DMS79 treated with DMSO at 0.1 percent for 48 hours (cell line): Measurements from ENCODE around the gene AFAP1L2.

Experiments used
- DNase-seq: peaks from one replicate; lab custom pipeline; 2025; lab: John Stamatoyannopoulos, UW

The AFAP1L2 gene

GRCh38 chr10:114391599-114391998 lies 12.7 kb downstream of the AFAP1L2 start:
- DNase-seq: no peak

GRCh38 chr10:114389426-114389825 lies 14.9 kb downstream of the AFAP1L2 start:
- peak; percentile 24 for DNase-seq

GRCh38 chr10:114388275-114388674 lies 16.0 kb downstream of the AFAP1L2 start:
- no peak for DNase-seq

GRCh38 chr10:114387784-114388183 lies 16.5 kb downstream of the AFAP1L2 start:
- DNase-seq: no peak

- DNase-seq: no peak
Observed at GRCh38 chr10:114386452-114386851, 17.9 kb downstream of the AFAP1L2 start.

GRCh38 chr10:114385557-114385956 lies 18.7 kb downstream of the AFAP1L2 start:
- no peak for DNase-seq

GRCh38 chr10:114384601-114385000 lies 19.7 kb downstream of the AFAP1L2 start:
- no peak for DNase-seq

GRCh38 chr10:114384181-114384580 lies 20.1 kb downstream of the AFAP1L2 start:
- DNase-seq: no peak

- DNase-seq: no peak
Observed at GRCh38 chr10:114380797-114381196, 23.5 kb downstream of the AFAP1L2 start.

GRCh38 chr10:114380060-114380459 lies 24.2 kb downstream of the AFAP1L2 start:
- no peak for DNase-seq

- no peak for DNase-seq
Observed at GRCh38 chr10:114379631-114380041, 24.7 kb downstream of the AFAP1L2 start.

- no peak for DNase-seq
Observed at GRCh38 chr10:114376523-114376922, 27.8 kb downstream of the AFAP1L2 start.

GRCh38 chr10:114375047-114375446 lies 29.3 kb downstream of the AFAP1L2 start:
- no peak for DNase-seq

- no peak for DNase-seq
Observed at GRCh38 chr10:114374053-114374791, 30.1 kb downstream of the AFAP1L2 start.

GRCh38 chr10:114373631-114374030 lies 30.7 kb downstream of the AFAP1L2 start:
- no peak for DNase-seq

- no peak for DNase-seq
Observed at GRCh38 chr10:114372995-114373394, 31.3 kb downstream of the AFAP1L2 start.

GRCh38 chr10:114372179-114372578 lies 32.1 kb downstream of the AFAP1L2 start:
- no peak for DNase-seq

GRCh38 chr10:114370966-114371365 lies 33.3 kb downstream of the AFAP1L2 start:
- no peak for DNase-seq

- no peak for DNase-seq
Observed at GRCh38 chr10:114370199-114370598, 34.1 kb downstream of the AFAP1L2 start.

GRCh38 chr10:114368057-114368391 lies 36.3 kb downstream of the AFAP1L2 start:
- no peak for DNase-seq

- DNase-seq: no peak
Observed at GRCh38 chr10:114367351-114368056, 36.8 kb downstream of the AFAP1L2 start.

GRCh38 chr10:114364726-114365125 lies 39.6 kb downstream of the AFAP1L2 start:
- DNase-seq: no peak

- DNase-seq: no peak
Observed at GRCh38 chr10:114363745-114364454, 40.4 kb downstream of the AFAP1L2 start.
